ENCODE results near the gene TMED4. TPM values are rescaled to one million over a fixed set of nuclear protein-coding genes. Genes with fewer than 3 reads are reported as not detected.

TMED4 gene
- total RNA-seq, 1 donor from 2014 or later, result 95.8 TPM

- H2AFZ ChIP-seq (replicated peaks), result no peak overlapping the region
- no peaks in the 10 kb centered on the region for H3K9me3 ChIP-seq (ENCODE audit: low read depth)
- H3K4me2 ChIP-seq, result no peak overlapping the region
- H3K27ac ChIP-seq, result no peak overlapping the region
- H4K20me1 ChIP-seq (ENCODE audit: low read depth), result no peaks in the 10 kb centered on the region
- Mint-ChIP-seq H3K27ac (no peak overlapping the region), H3K4me3 (no peak overlapping the region), H3K4me1 (no peaks in the 10 kb centered on the region), H3K9me3 (no peaks in the 10 kb centered on the region), H3K27me3 (ENCODE audit: insufficient read depth, low read depth) (peaks cover 5% of the 10 kb centered on the region), H3K36me3 (peaks cover 45% of the 10 kb centered on the region)
- peaks cover 14% of the 10 kb centered on the region for H3F3A ChIP-seq (ENCODE audit: low read depth)
- no peak overlapping the region for H3K9ac ChIP-seq
- no peaks in the 10 kb centered on the region for H3K4me1 ChIP-seq
- peaks cover 7% of the 10 kb centered on the region for H3K79me2 ChIP-seq (ENCODE audit: low read depth)
- TF ChIP-seq EZH2 (IDR thresholded peaks at IDR 0.05) (no peak), CTCF (IDR thresholded peaks at IDR 0.05) (no peak), EZH2phosphoT487 (IDR thresholded peaks at IDR 0.05) (no peak)
- no peak for DNase-seq (ENCODE audit: low spot score)
- no peak overlapping the region for H3K4me3 ChIP-seq
- H3K36me3 ChIP-seq, result no peaks in the 10 kb centered on the region
- no peaks in the 10 kb centered on the region for H3K27me3 ChIP-seq
Measured at GRCh38 chr7:44566680-44567079, 15.4 kb downstream of the TMED4 start.

- Histone ChIP-seq H3F3A (ENCODE audit: low read depth) (peaks cover 14% of the 10 kb centered on the region), H2AFZ (replicated peaks) (no peak overlapping the region), H3K36me3 (no peaks in the 10 kb centered on the region), H4K20me1 (ENCODE audit: low read depth) (no peaks in the 10 kb centered on the region), H3K4me2 (no peak overlapping the region), H3K27ac (peak overlapping the region; percentile 35), H3K9me3 (ENCODE audit: low read depth) (no peaks in the 10 kb centered on the region), H3K9ac (no peak overlapping the region), H3K27me3 (no peaks in the 10 kb centered on the region), H3K4me1 (no peaks in the 10 kb centered on the region), H3K79me2 (ENCODE audit: low read depth) (peaks cover under 1% of the 10 kb centered on the region), H3K4me3 (no peak overlapping the region)
- H3K36me3 Mint-ChIP-seq, result peaks cover 40% of the 10 kb centered on the region
- H3K4me1 Mint-ChIP-seq, result no peaks in the 10 kb centered on the region
- no peak overlapping the region for H3K4me3 Mint-ChIP-seq
- no peak overlapping the region for H3K27ac Mint-ChIP-seq
- H3K9me3 Mint-ChIP-seq, result no peaks in the 10 kb centered on the region
- no peak for DNase-seq (ENCODE audit: low spot score)
- H3K27me3 Mint-ChIP-seq (ENCODE audit: insufficient read depth, low read depth), result peaks cover 3% of the 10 kb centered on the region
- no peak for TF ChIP-seq EZH2phosphoT487 (IDR thresholded peaks at IDR 0.05)
Measured at GRCh38 chr7:44565795-44566559, 16.1 kb downstream of the TMED4 start.

- Histone ChIP-seq H3K4me3 (no peak overlapping the region), H3K36me3 (no peaks in the 10 kb centered on the region), H3K4me2 (no peak overlapping the region), H3K9ac (no peak overlapping the region), H4K20me1 (ENCODE audit: low read depth) (no peaks in the 10 kb centered on the region), H3K4me1 (no peaks in the 10 kb centered on the region), H3K27me3 (no peaks in the 10 kb centered on the region), H2AFZ (replicated peaks) (no peak overlapping the region), H3K27ac (no peak overlapping the region), H3K9me3 (ENCODE audit: low read depth) (no peaks in the 10 kb centered on the region), H3K79me2 (ENCODE audit: low read depth) (no peaks in the 10 kb centered on the region), H3F3A (ENCODE audit: low read depth) (peaks cover 14% of the 10 kb centered on the region)
- H3K27me3 Mint-ChIP-seq (ENCODE audit: insufficient read depth, low read depth), result peaks cover 3% of the 10 kb centered on the region
- TF ChIP-seq CTCF (IDR thresholded peaks at IDR 0.05) (peak; percentile 86), EZH2 (IDR thresholded peaks at IDR 0.05) (no peak)
- H3K27ac Mint-ChIP-seq, result no peak overlapping the region
- H3K4me1 Mint-ChIP-seq, result no peaks in the 10 kb centered on the region
- no peaks in the 10 kb centered on the region for H3K9me3 Mint-ChIP-seq
- peaks cover 37% of the 10 kb centered on the region for H3K36me3 Mint-ChIP-seq
- DNase-seq (ENCODE audit: low spot score), result peak; percentile 72
- H3K4me3 Mint-ChIP-seq, result no peak overlapping the region
Measured at GRCh38 chr7:44565097-44565794, 16.8 kb downstream of the TMED4 start.

DNA sequence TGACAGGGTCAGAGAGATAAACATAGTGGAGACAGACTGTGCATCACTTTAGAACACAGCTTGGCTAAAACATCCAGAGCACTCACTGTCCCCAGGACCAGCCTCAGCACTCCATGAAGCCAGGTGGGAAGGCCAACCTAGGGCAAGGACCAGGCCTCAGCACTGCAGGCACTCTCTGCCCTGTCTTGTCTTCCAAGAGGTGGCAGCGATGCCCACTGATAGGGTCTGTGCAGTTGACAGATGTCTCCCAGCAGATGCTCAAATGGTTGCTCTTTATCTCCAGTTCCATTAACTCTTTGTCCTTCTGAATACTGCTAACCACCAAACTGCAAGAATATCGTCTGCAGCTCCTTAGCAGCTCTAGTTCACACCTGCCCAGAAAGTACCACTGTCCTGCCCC is 17.4 kb downstream of the TMED4 start:
- no peaks in the 10 kb centered on the region for H3K9me3 ChIP-seq (ENCODE audit: low read depth)
- H3K4me1 Mint-ChIP-seq, result no peaks in the 10 kb centered on the region
- H3K27me3 Mint-ChIP-seq (ENCODE audit: insufficient read depth, low read depth), result peaks cover 3% of the 10 kb centered on the region
- no peak overlapping the region for H2AFZ ChIP-seq (replicated peaks)
- H3K36me3 ChIP-seq, result no peaks in the 10 kb centered on the region
- DNase-seq (ENCODE audit: low spot score), result no peak
- H3K4me2 ChIP-seq, result no peak overlapping the region
- H3K9ac ChIP-seq, result no peak overlapping the region
- no peaks in the 10 kb centered on the region for H3K79me2 ChIP-seq (ENCODE audit: low read depth)
- no peak overlapping the region for H3K4me3 ChIP-seq
- H3K27me3 ChIP-seq, result no peaks in the 10 kb centered on the region
- H3K27ac Mint-ChIP-seq, result no peak overlapping the region
- no peaks in the 10 kb centered on the region for H3K9me3 Mint-ChIP-seq
- no peak overlapping the region for H3K27ac ChIP-seq
- H3F3A ChIP-seq (ENCODE audit: low read depth), result peaks cover 14% of the 10 kb centered on the region
- H4K20me1 ChIP-seq (ENCODE audit: low read depth), result no peaks in the 10 kb centered on the region
- H3K36me3 Mint-ChIP-seq, result peaks cover 32% of the 10 kb centered on the region
- no peaks in the 10 kb centered on the region for H3K4me1 ChIP-seq
- H3K4me3 Mint-ChIP-seq, result no peak overlapping the region
- TF ChIP-seq EZH2 (IDR thresholded peaks at IDR 0.05) (no peak), CTCF (IDR thresholded peaks at IDR 0.05) (no peak), EZH2phosphoT487 (IDR thresholded peaks at IDR 0.05) (no peak)

All from neural progenitor cell (in vitro differentiated cells).